SU-DHL-6 (cell line): ENCODE measurements around the gene CGREF1.

Experiments
- H2AFZ ChIP-seq: fragments of 200-600 bp; sonication (generic); 2 replicates; pipeline ENCODE4 v1.6.1; 2014; ENCODE audit warnings: low read depth, mild to moderate bottlenecking, moderate library complexity, mixed read lengths, antibody characterized with exemption, low read length; ENCODE audit not compliant: severe bottlenecking
- H3F3A ChIP-seq: fragments of 200-600 bp; shearing (Covaris generic); 2 replicates; pipeline ENCODE4 v1.6.0; 2016; ENCODE audit warnings: antibody characterized with exemption, mild to moderate bottlenecking; ENCODE audit not compliant: insufficient read depth
- H3K27ac ChIP-seq: fragments of 200-600 bp; sonication (generic); 2 replicates; pipeline ENCODE4 v1.5.1; 2016; ENCODE audit warnings: low read depth, mild to moderate bottlenecking, low read length, moderate library complexity, mixed read lengths
- H3K27me3 ChIP-seq: fragments of 200-600 bp; sonication (generic), shearing (Covaris generic); 2 replicates; pipeline ENCODE4 v1.6.0; 2014; ENCODE audit warnings: mild to moderate bottlenecking, low read length
- H3K36me3 ChIP-seq: fragments of 200-600 bp; sonication (generic); 2 replicates; pipeline ENCODE4 v1.6.1; 2014; ENCODE audit warnings: mild to moderate bottlenecking, low read length, mixed read lengths
- H3K4me2 ChIP-seq: fragments of 300-600, 200-600 bp; shearing (Covaris generic), sonication (generic); 2 replicates; pipeline ENCODE4 v1.6.0; 2014; ENCODE audit warnings: low read length, low read depth, mild to moderate bottlenecking; ENCODE audit not compliant: poor library complexity, severe bottlenecking
- H3K4me3 ChIP-seq: fragments of 200-600 bp; sonication (generic); 2 replicates; pipeline ENCODE4 v1.5.1; 2014; ENCODE audit warnings: antibody characterized with exemption, low read length, mild to moderate bottlenecking, mixed read lengths; ENCODE audit not compliant: insufficient read depth, poor library complexity, severe bottlenecking
- H3K79me2 ChIP-seq: fragments of 200-600 bp; sonication (generic); 2 replicates; pipeline ENCODE4 v1.6.1; 2014; ENCODE audit warnings: mild to moderate bottlenecking, low read length, moderate library complexity; ENCODE audit not compliant: insufficient read depth
- H3K9ac ChIP-seq: fragments of 200-600 bp; sonication (generic); 2 replicates; pipeline ENCODE4 v1.7.0; 2014; ENCODE audit warnings: mild to moderate bottlenecking, low read length
- H3K9me2 ChIP-seq: fragments of 200-600 bp; sonication (generic); replicated peaks from 2 replicates; pipeline ENCODE4 v1.6.1; 2014; ENCODE audit warnings: low read length; ENCODE audit not compliant: insufficient read depth
- H3K9me3 ChIP-seq: fragments of 200-600 bp; sonication (generic); 2 replicates; pipeline ENCODE4 v1.6.1; 2014; ENCODE audit warnings: low read length, mixed read lengths; ENCODE audit not compliant: insufficient read depth
- H4K20me1 ChIP-seq: fragments of 200-600 bp; sonication (generic); 2 replicates; pipeline ENCODE4 v1.6.1; 2014; ENCODE audit warnings: low read depth, mild to moderate bottlenecking, antibody characterized with exemption, low read length, moderate library complexity, mixed read lengths
- CTCF ChIP-seq: fragments of 200-600 bp; sonication (generic); IDR thresholded peaks from one replicate; pipeline ENCODE4 v1.5.1; 2017; ENCODE audit warnings: antibody characterized with exemption, mild to moderate bottlenecking, low read length, moderate library complexity; ENCODE audit not compliant: insufficient read depth, poor library complexity, severe bottlenecking
- EZH2phosphoT487 ChIP-seq: fragments of 200-600 bp; sonication (generic), shearing (Covaris generic); conservative IDR thresholded peaks from 2 replicates; pipeline ENCODE4 v1.6.1; 2018; ENCODE audit warnings: mild to moderate bottlenecking, antibody characterized with exemption, low read length, moderate library complexity, mixed read lengths

The CGREF1 gene

GRCh38 chr2:27150639-27151230, 31.8 kb upstream of the CGREF1 start:
- H2AFZ ChIP-seq = no peak overlapping the region
- H3F3A ChIP-seq = no peaks in the 10 kb centered on the region
- H4K20me1 ChIP-seq = no peaks in the 10 kb centered on the region
- no peaks in the 10 kb centered on the region for H3K79me2 ChIP-seq
- H3K9me3 ChIP-seq = no peaks in the 10 kb centered on the region
- H3K4me3 ChIP-seq = no peak overlapping the region
- no peaks in the 10 kb centered on the region for H3K9me2 ChIP-seq
- H3K27me3 ChIP-seq = no peaks in the 10 kb centered on the region
- H3K4me2 ChIP-seq = no peak overlapping the region
- H3K9ac ChIP-seq = no peak overlapping the region
- H3K36me3 ChIP-seq = no peaks in the 10 kb centered on the region
- TF ChIP-seq CTCF = no peak
- no peak for TF ChIP-seq EZH2phosphoT487
- H3K27ac ChIP-seq = no peak overlapping the region

- Histone ChIP-seq H3K4me2 (no peak overlapping the region), H3K36me3 (no peaks in the 10 kb centered on the region), H3F3A (no peaks in the 10 kb centered on the region), H2AFZ (no peak overlapping the region), H3K27ac (no peak overlapping the region), H3K79me2 (no peaks in the 10 kb centered on the region), H3K4me3 (no peak overlapping the region), H3K9ac (no peak overlapping the region), H4K20me1 (no peaks in the 10 kb centered on the region), H3K9me3 (no peaks in the 10 kb centered on the region), H3K9me2 (no peaks in the 10 kb centered on the region), H3K27me3 (no peaks in the 10 kb centered on the region)
- TF ChIP-seq CTCF (no peak), EZH2phosphoT487 (no peak)
These were observed 30.9 kb upstream of the CGREF1 start for GRCh38 chr2:27149570-27150405.

GRCh38 chr2:27148801-27149439, 30.0 kb upstream of the CGREF1 start, which contains the start of gene TCF23:
Gene TCF23, plus strand, starts transcription at chr2:27149004. Its CDS starts 130 bp downstream, at chr2:27149134.
- Histone ChIP-seq H3K9ac (no peak within 1 kb of the TSS), H3K9me3 (no peaks in the 10 kb centered on the region), H4K20me1 (no peaks in the 10 kb centered on the region), H3K27ac (no peak within 1 kb of the TSS), H3K9me2 (no peaks in the 10 kb centered on the region), H3K27me3 (no peaks in the 10 kb centered on the region), H3K36me3 (no peaks in the 10 kb centered on the region), H3F3A (no peaks in the 10 kb centered on the region), H3K4me2 (no peak within 1 kb of the TSS), H3K79me2 (no peaks in the 10 kb centered on the region), H2AFZ (no peak within 1 kb of the TSS), H3K4me3 (no peak within 1 kb of the TSS)
- no peak for TF ChIP-seq CTCF
- TF ChIP-seq EZH2phosphoT487 = no peak
